GM12878 (cell line): ENCODE data around the gene CLEC16A. TPM values are rescaled to one million over a fixed set of nuclear protein-coding genes. Genes with fewer than 3 reads are reported as not detected.

ENCODE experiments used
- ASH2L ChIP-seq: fragments of 300-600, 200-600 bp; sonication (generic); IDR thresholded peaks from 2 replicates; pipeline ENCODE4 v1.6.1; 2017; ENCODE audit warnings: low read depth, mild to moderate bottlenecking, borderline replicate concordance
- CHD4 ChIP-seq: fragments of 200-600 bp; sonication (generic); IDR thresholded peaks from 2 replicates; pipeline ENCODE4 v1.6.1; 2016; ENCODE audit warnings: mild to moderate bottlenecking
- CREB1 ChIP-seq: IDR thresholded peaks from 2 replicates; pipeline ENCODE4 v1.6.1; 2012; ENCODE audit warnings: low read depth, mild to moderate bottlenecking, inconsistent platforms
- JUND ChIP-seq: IDR thresholded peaks from 2 replicates; pipeline ENCODE4 v1.6.1; 2012; ENCODE audit warnings: low read depth, mild to moderate bottlenecking, low read length, improper control_type of control experiment, moderate library complexity
- MEF2B ChIP-seq: fragments of 450-650 bp; IDR thresholded peaks from 2 replicates; pipeline ENCODE4 v1.6.1; 2018; ENCODE audit warnings: mild to moderate bottlenecking, moderate library complexity; ENCODE audit not compliant: partially characterized antibody, poor library complexity, severe bottlenecking
- MYB ChIP-seq: fragments of 150-350 bp; IDR thresholded peaks from 2 replicates; pipeline ENCODE4 v1.6.1; 2014; ENCODE audit warnings: mild to moderate bottlenecking, low read depth, low read length, borderline replicate concordance
- NKRF ChIP-seq: fragments of 450-650 bp; conservative IDR thresholded peaks from 2 replicates; pipeline ENCODE4 v1.6.1; 2017; ENCODE audit warnings: mild to moderate bottlenecking, moderate library complexity
- PBX3 ChIP-seq: IDR thresholded peaks from 2 replicates; pipeline ENCODE4 v1.6.1; 2011; ENCODE audit warnings: mild to moderate bottlenecking, low read depth, low read length, moderate library complexity; ENCODE audit not compliant: insufficient replicate concordance
- PML ChIP-seq: IDR thresholded peaks from 2 replicates; pipeline ENCODE4 v1.6.1; 2012; ENCODE audit warnings: low read length, inconsistent platforms
- RAD51 ChIP-seq: fragments of 450-650 bp; IDR thresholded peaks from 2 replicates; pipeline ENCODE4 v1.6.1; 2016; ENCODE audit warnings: moderate library complexity, mild to moderate bottlenecking, inconsistent platforms
- RB1 ChIP-seq: fragments of 450-650 bp; formaldehyde crosslinking; IDR thresholded peaks from 2 replicates; pipeline ENCODE4 v1.6.1; 2017; ENCODE audit warnings: mild to moderate bottlenecking, borderline replicate concordance
- RBBP5 ChIP-seq: fragments of 200-600 bp; sonication (generic); conservative IDR thresholded peaks from 2 replicates; pipeline ENCODE4 v1.6.1; 2016
- SIX5 ChIP-seq: IDR thresholded peaks from 2 replicates; pipeline ENCODE4 v1.6.1; 2011; ENCODE audit warnings: mild to moderate bottlenecking, low read depth, low read length, moderate library complexity; ENCODE audit not compliant: severe bottlenecking
- SP1 ChIP-seq: IDR thresholded peaks from one replicate; pipeline ENCODE4 v1.6.1; 2011; ENCODE audit warnings: low read depth, low read length
- SPI1 ChIP-seq: IDR thresholded peaks from 2 replicates; pipeline ENCODE4 v1.6.1; 2011; ENCODE audit warnings: low read depth, mild to moderate bottlenecking, low read length, moderate library complexity, borderline replicate concordance; ENCODE audit not compliant: insufficient read depth
- SRF ChIP-seq, 2 experiments: IDR thresholded peaks; 2 replicates each; pipeline ENCODE4 v1.6.1; 2011; ENCODE audit warnings: low read depth in 2 of 2, low read length in 2 of 2, mild to moderate bottlenecking in 1 of 2, moderate library complexity in 1 of 2
- TAF1 ChIP-seq: IDR thresholded peaks from 2 replicates; pipeline ENCODE4 v1.6.1; 2011; ENCODE audit warnings: mild to moderate bottlenecking, low read depth, low read length, borderline replicate concordance
- TCF12 ChIP-seq: IDR thresholded peaks from 2 replicates; pipeline ENCODE4 v1.6.1; 2011; ENCODE audit warnings: low read depth, mild to moderate bottlenecking, low read length
- ZNF622 ChIP-seq: fragments of 450-650 bp; IDR thresholded peaks from 2 replicates; pipeline ENCODE4 v1.6.1; 2017; ENCODE audit warnings: mild to moderate bottlenecking, inconsistent platforms
- polyA plus RNA-seq, 11 experiments: library from polyadenylated mRNA; depleted of rRNA in 4 of 11; unstranded in 6 of 11; stranded (reverse) in 5 of 11; fragments of >200 nt; fragmentation: Nextera tagmentation in 4 of 11; fragmentation: Illumina TruSeq in 1 of 11; extraction: Ambion mirVana in 4 of 11; extraction: Trizol in 1 of 11; gene quantifications; 1 replicate in 1 of 11; 2 replicates in 10 of 11; pipeline versions ENCODE4 v1.2.1 to v1.2.3, GENCODE V29; 2011 to 2016; ENCODE audit warnings: inconsistent platforms in 2 of 11, missing spikeins in 2 of 11, low read depth in 1 of 11
- total RNA-seq, 4 experiments: library from RNA; depleted of rRNA in 3 of 4; stranded (reverse); fragments of >200 nt in 3 of 4; fragmentation: Illumina TruSeq in 1 of 4; extraction: Trizol in 1 of 4; gene quantifications; 2 replicates each; pipeline versions ENCODE4 v1.2.1 to v1.2.3, GENCODE V29; 2013 to 2021
- TF ChIP-seq, protein P1 (sequence below): fragments of 450-650 bp; IDR thresholded peaks from 2 replicates; pipeline ENCODE4 v1.6.1; 2016; ENCODE audit warnings: mild to moderate bottlenecking, moderate library complexity, borderline replicate concordance
- TF ChIP-seq, protein P2 (sequence below): fragments of 450-650 bp; IDR thresholded peaks from 2 replicates; pipeline ENCODE4 v1.6.1; 2016; ENCODE audit warnings: mild to moderate bottlenecking

The CLEC16A gene
- total and polyA plus RNA-seq, 10 of the 15 experiments (the other 5 are each of a cell fraction or from before 2014, with no cell fraction given), result 1.5 to 28.8 (median 19.2) TPM

- TF ChIP-seq MYB, result no peak
- TF ChIP-seq SP1, result no peak
- no peak for TF ChIP-seq TAF1
- TF ChIP-seq PML, result no peak
- no peak for TF ChIP-seq JUND
- peak; percentile 77 for TF ChIP-seq SPI1
- TF ChIP-seq TCF12, result peak; percentile 85
- no peak for TF ChIP-seq RAD51
- TF ChIP-seq CREB1, result 0 out of 2 replicates have a peak, but pooled peaks have one; percentile 6
- TF ChIP-seq, protein P1, sequence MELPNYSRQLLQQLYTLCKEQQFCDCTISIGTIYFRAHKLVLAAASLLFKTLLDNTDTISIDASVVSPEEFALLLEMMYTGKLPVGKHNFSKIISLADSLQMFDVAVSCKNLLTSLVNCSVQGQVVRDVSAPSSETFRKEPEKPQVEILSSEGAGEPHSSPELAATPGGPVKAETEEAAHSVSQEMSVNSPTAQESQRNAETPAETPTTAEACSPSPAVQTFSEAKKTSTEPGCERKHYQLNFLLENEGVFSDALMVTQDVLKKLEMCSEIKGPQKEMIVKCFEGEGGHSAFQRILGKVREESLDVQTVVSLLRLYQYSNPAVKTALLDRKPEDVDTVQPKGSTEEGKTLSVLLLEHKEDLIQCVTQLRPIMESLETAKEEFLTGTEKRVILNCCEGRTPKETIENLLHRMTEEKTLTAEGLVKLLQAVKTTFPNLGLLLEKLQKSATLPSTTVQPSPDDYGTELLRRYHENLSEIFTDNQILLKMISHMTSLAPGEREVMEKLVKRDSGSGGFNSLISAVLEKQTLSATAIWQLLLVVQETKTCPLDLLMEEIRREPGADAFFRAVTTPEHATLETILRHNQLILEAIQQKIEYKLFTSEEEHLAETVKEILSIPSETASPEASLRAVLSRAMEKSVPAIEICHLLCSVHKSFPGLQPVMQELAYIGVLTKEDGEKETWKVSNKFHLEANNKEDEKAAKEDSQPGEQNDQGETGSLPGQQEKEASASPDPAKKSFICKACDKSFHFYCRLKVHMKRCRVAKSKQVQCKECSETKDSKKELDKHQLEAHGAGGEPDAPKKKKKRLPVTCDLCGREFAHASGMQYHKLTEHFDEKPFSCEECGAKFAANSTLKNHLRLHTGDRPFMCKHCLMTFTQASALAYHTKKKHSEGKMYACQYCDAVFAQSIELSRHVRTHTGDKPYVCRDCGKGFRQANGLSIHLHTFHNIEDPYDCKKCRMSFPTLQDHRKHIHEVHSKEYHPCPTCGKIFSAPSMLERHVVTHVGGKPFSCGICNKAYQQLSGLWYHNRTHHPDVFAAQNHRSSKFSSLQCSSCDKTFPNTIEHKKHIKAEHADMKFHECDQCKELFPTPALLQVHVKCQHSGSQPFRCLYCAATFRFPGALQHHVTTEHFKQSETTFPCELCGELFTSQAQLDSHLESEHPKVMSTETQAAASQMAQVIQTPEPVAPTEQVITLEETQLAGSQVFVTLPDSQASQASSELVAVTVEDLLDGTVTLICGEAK, result no peak
- TF ChIP-seq RBBP5, result no peak
- TF ChIP-seq MEF2B, result no peak
- no peak for TF ChIP-seq ZNF622
- TF ChIP-seq SRF (IDR thresholded peaks at IDR 0.05; ENCODE audit: low read depth in 2 of 2, low read length in 2 of 2), result no peak
- no peak for TF ChIP-seq SIX5
- no peak for TF ChIP-seq ASH2L
- TF ChIP-seq, protein P2, sequence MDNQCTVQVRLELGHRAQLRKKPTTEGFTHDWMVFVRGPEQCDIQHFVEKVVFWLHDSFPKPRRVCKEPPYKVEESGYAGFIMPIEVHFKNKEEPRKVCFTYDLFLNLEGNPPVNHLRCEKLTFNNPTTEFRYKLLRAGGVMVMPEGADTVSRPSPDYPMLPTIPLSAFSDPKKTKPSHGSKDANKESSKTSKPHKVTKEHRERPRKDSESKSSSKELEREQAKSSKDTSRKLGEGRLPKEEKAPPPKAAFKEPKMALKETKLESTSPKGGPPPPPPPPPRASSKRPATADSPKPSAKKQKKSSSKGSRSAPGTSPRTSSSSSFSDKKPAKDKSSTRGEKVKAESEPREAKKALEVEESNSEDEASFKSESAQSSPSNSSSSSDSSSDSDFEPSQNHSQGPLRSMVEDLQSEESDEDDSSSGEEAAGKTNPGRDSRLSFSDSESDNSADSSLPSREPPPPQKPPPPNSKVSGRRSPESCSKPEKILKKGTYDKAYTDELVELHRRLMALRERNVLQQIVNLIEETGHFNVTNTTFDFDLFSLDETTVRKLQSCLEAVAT, result no peak
- no peak for TF ChIP-seq CHD4
- TF ChIP-seq NKRF, result no peak
- TF ChIP-seq PBX3, result no peak
- no peak for TF ChIP-seq RB1
These were observed 107.8 kb downstream of the CLEC16A start (continued) for GRCh38 chr16:11051879-11052808.
